Endothelial cell of umbilical vein (primary cell): Measurements from ENCODE around the gene ADM5. TPM values are rescaled to one million over a fixed set of nuclear protein-coding genes. Genes with fewer than 3 reads are reported as not detected.

ENCODE experiments used
- BruUV-seq: library from RNA; stranded (reverse); fragments of 400-500 nt; replicated peaks from 2 replicates; lab custom pipeline; 2021; lab: Mats Ljungman, UMichigan
- CTCF ChIA-PET: fragments of 300-600, 350-600 bp; sonication (Branson Sonifier 250); formaldehyde crosslinking; loops from one replicate; lab custom pipeline; 2021; ENCODE audit warnings: antibody characterized with exemption, inconsistent platforms; lab: Charles Lee
- POLR2A ChIA-PET: fragments of 300-600, 350-600 bp; sonication (Branson Sonifier 250); formaldehyde crosslinking; loops from one replicate; lab custom pipeline; 2021; ENCODE audit warnings: antibody characterized with exemption, inconsistent platforms; lab: Charles Lee
- DNase-seq: peaks from one replicate; pipeline ENCODE4 v3.0.0-alpha.2; 2011; ENCODE audit warnings: low read depth, low spot score
- FAIRE-seq: peaks from 2 replicates; lab custom pipeline; 2011; peaks lifted over from hg19 to GRCh38; lab: Jason Lieb, UNC
- H2AFZ ChIP-seq: 2 replicates; pipeline ENCODE4 v1.6.0; 2012; ENCODE audit warnings: low read depth, low read length, control low read depth, inconsistent platforms
- H3K27ac ChIP-seq: 2 replicates; pipeline ENCODE4 v1.5.1; 2011; ENCODE audit warnings: low read depth, mild to moderate bottlenecking, control low read depth, low read length, moderate library complexity; ENCODE audit not compliant: insufficient read depth
- H3K27me3 ChIP-seq, 2 experiments: 2 replicates each; pipeline versions ENCODE4 v1.6.0 to v1.6.1; 2011; ENCODE audit warnings: low read length in 2 of 2, mixed read lengths in 1 of 2; ENCODE audit not compliant: control insufficient read depth in 2 of 2, insufficient read depth in 2 of 2
- H3K36me3 ChIP-seq, 2 experiments: 2 replicates in 1 of 2; 3 replicates in 1 of 2; pipeline ENCODE4 v1.5.1; 2011; ENCODE audit warnings: low read length in 2 of 2, mild to moderate bottlenecking in 1 of 2, moderate library complexity in 1 of 2; ENCODE audit not compliant: control insufficient read depth in 2 of 2, insufficient read depth in 2 of 2; ENCODE audit errors: extremely low read depth in 1 of 2
- H3K4me1 ChIP-seq: 3 replicates; pipeline ENCODE4 v1.5.1; 2011; ENCODE audit warnings: mild to moderate bottlenecking, low read length; ENCODE audit not compliant: control insufficient read depth, insufficient read depth; ENCODE audit errors: extremely low read depth
- H3K4me2 ChIP-seq: 2 replicates; pipeline ENCODE4 v1.6.1; 2011; ENCODE audit warnings: low read length, control low read depth, mixed read lengths; ENCODE audit not compliant: insufficient read depth
- H3K4me3 ChIP-seq, 3 experiments: fragments of 200-600 bp in 1 of 3; sonication (generic), shearing (Covaris generic) in 1 of 3; replicated peaks in 1 of 3; 2 replicates each; pipeline ENCODE4 v1.5.1; 2011 to 2016; ENCODE audit warnings: control low read depth in 3 of 3, low read length in 3 of 3, mild to moderate bottlenecking in 2 of 3, inconsistent platforms in 1 of 3, low read depth in 1 of 3, moderate library complexity in 1 of 3; ENCODE audit not compliant: insufficient read depth in 1 of 3
- H3K79me2 ChIP-seq: 2 replicates; pipeline ENCODE4 v1.6.0; 2012; ENCODE audit warnings: low read length, inconsistent platforms; ENCODE audit not compliant: control insufficient read depth, insufficient read depth
- H3K9ac ChIP-seq: replicated peaks from 2 replicates; pipeline ENCODE3; 2011; ENCODE audit warnings: low read length, control low read depth; ENCODE audit not compliant: insufficient read depth; ENCODE audit errors: extremely low read depth
- H3K9me1 ChIP-seq: replicated peaks from 3 replicates; pipeline ENCODE4 v1.6.0; 2011; ENCODE audit warnings: mild to moderate bottlenecking, low read length; ENCODE audit not compliant: control insufficient read depth, insufficient read depth; ENCODE audit errors: extremely low read depth
- H3K9me3 ChIP-seq: replicated peaks from 2 replicates; pipeline ENCODE4 v1.5.1; 2012; ENCODE audit warnings: low read length, inconsistent platforms; ENCODE audit not compliant: control insufficient read depth, insufficient read depth
- H4K20me1 ChIP-seq: replicated peaks from 2 replicates; pipeline ENCODE3; 2011; ENCODE audit warnings: mild to moderate bottlenecking, low read length; ENCODE audit not compliant: control insufficient read depth, insufficient read depth; ENCODE audit errors: extremely low read depth
- CTCF ChIP-seq, 2 donors: IDR thresholded peaks; 1 replicate in 1 of 2; 2 replicates in 1 of 2; pipeline ENCODE4 v1.5.1; 2011; ENCODE audit warnings: low read length in 2 of 2, mild to moderate bottlenecking in 2 of 2, moderate library complexity in 2 of 2, control low read depth in 1 of 2, inconsistent platforms in 1 of 2, low read depth in 1 of 2; ENCODE audit not compliant: insufficient read depth in 1 of 2; ENCODE audit errors: extremely low read depth in 1 of 2
- FOS ChIP-seq: IDR thresholded peaks from 2 replicates; pipeline ENCODE4 v1.6.1; 2011; ENCODE audit warnings: mild to moderate bottlenecking, low read length, moderate library complexity, borderline replicate concordance; ENCODE audit not compliant: insufficient read depth
- GATA2 ChIP-seq: IDR thresholded peaks from 2 replicates; pipeline ENCODE4 v1.7.0; 2011; ENCODE audit warnings: low read depth, mild to moderate bottlenecking, moderate library complexity, mixed read lengths, low read length; ENCODE audit not compliant: insufficient read length, insufficient read depth
- JUN ChIP-seq: IDR thresholded peaks from 2 replicates; pipeline ENCODE4 v1.6.1; 2011; ENCODE audit warnings: borderline replicate concordance, low read depth; ENCODE audit not compliant: insufficient read length, insufficient read depth
- MAX ChIP-seq: IDR thresholded peaks from 2 replicates; pipeline ENCODE4 v1.6.1; 2011; ENCODE audit not compliant: insufficient read depth, insufficient read length
- MYC ChIP-seq: IDR thresholded peaks from one replicate; pipeline ENCODE4 v1.6.1; 2011; ENCODE audit warnings: mild to moderate bottlenecking, low read depth, low read length
- POLR2AphosphoS5 ChIP-seq: IDR thresholded peaks from 2 replicates; pipeline ENCODE4 v1.6.1; 2012; ENCODE audit warnings: low read depth, mild to moderate bottlenecking, control low read depth, low read length, moderate library complexity; ENCODE audit not compliant: insufficient read depth
- dilution Hi-C: fragments of 300-500 bp; cut with MboI; formaldehyde crosslinking; loops from one replicate; pipeline ENCODE4 v1.15.0; 2019; ENCODE audit warnings: low sequenced_read_pairs; ENCODE audit not compliant: extremely low pct_ligation_motif_present
- intact Hi-C: fragments of 100-400 bp; cut with micrococcal nuclease; formaldehyde crosslinking; loops from one replicate; pipeline ENCODE4 v1.10.0; 2022
- polyA plus RNA-seq, 4 experiments: library from polyadenylated mRNA; depleted of rRNA in 3 of 4; stranded (reverse) in 3 of 4; unstranded in 1 of 4; fragments of >200 nt; gene quantifications; 2 replicates each; pipeline versions ENCODE4 v1.2.1 to v1.2.3, GENCODE V29; 2011 to 2012; ENCODE audit warnings: missing spikeins in 1 of 4
- total RNA-seq: library from RNA; stranded (reverse); gene quantifications from 2 replicates; pipeline ENCODE4 v1.2.3, GENCODE V29; 2021

ADM5 gene
- total and polyA plus RNA-seq, 2 donors (not counting 3 experiments of a cell fraction or from before 2014, with no cell fraction given), result 3.3 to 4.4 TPM

GRCh38 chr19:49684251-49684982 lies 5.0 kb upstream of the ADM5 start:
- H3K27me3 ChIP-seq, result no peaks in the 10 kb centered on the region
- peaks cover 8 to 34% of the 10 kb centered on the region in 2 experiments for H3K36me3 ChIP-seq
- peaks cover 26% of the 10 kb centered on the region for H3K79me2 ChIP-seq
- H3K4me3 ChIP-seq, result no peak overlapping the region
- peaks cover 33% of the 10 kb centered on the region for H3K4me1 ChIP-seq
- no peaks in the 10 kb centered on the region for H4K20me1 ChIP-seq
- H3K9me3 ChIP-seq, result no peaks in the 10 kb centered on the region
- H3K4me2 ChIP-seq, result no peak overlapping the region
- H2AFZ ChIP-seq, result no peak overlapping the region
- FAIRE-seq (no peak), DNase-seq (no peak)
- intact Hi-C loops (no loop called here), dilution Hi-C loops (no loop called here)
- ChIA-PET POLR2A (no interaction called here), CTCF (interaction anchor here (1.4 kb wide), 1 partner anchor 12 kb away, joined by 3 read pairs; no protein-coding TSS in a partner anchor)
- H3K9ac ChIP-seq, result no peak overlapping the region
- H3K9me1 ChIP-seq, result no peaks in the 10 kb centered on the region
- TF ChIP-seq POLR2AphosphoS5, result no peak
- TF ChIP-seq MAX, result no peak
- no peak for TF ChIP-seq MYC
- no peak for TF ChIP-seq GATA2
- peak; percentile 25 to 49 for TF ChIP-seq CTCF (IDR thresholded peaks at IDR 0.05; ENCODE audit: extremely low read depth in 1 of 2, insufficient read depth in 1 of 2, low read depth in 1 of 2, low read length in 2 of 2)
- TF ChIP-seq JUN, result no peak
- TF ChIP-seq FOS, result no peak
- BruUV-seq, result no TSS peak
- no peak overlapping the region for H3K27ac ChIP-seq
